UCSD-AML1 (cell line): ENCODE results near the gene RANBP17.

ENCODE experiments used
- DNase-seq: peaks from one replicate; lab custom pipeline; 2025; ENCODE audit not compliant: unreplicated experiment; lab: John Stamatoyannopoulos, UW

RANBP17 gene

DNA sequence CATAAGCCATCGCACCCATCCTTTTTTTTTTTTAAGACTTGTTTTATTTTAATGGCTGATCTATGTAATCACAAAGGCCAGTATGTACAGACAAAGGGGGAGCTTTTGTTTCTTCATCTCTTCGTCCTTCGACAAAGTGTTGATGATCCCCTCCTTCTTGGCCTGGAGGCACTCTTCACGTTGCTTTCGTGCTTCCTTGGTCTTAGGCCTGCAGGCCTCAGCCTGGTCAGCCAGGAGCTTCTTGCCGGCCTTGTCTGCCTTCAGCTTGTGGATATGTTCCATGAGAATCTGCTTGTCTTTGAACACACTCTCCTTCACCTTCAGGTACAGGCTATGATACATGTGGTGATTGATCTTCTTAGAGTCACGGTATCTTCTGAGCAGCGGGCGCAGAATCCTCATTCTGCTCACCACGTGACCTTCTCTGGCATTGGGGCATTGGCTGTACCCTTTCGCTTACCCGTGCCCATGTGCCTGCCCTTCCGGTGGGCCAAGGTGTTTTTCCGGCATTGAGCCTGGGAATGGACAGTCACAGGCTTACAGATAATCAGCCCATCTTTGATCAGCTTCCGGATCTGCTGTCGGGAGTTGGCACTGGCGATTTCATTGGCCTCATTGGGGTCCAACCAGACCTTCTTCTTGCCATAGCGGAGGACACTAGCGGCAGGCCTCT is 483.3 kb downstream of the RANBP17 start:
- DNase-seq, result no peak
